Limb (tissue), 2 donors: ENCODE results near the gene GID8.

Source experiments
- DNase-seq, 2 donors: peaks; one replicate each; pipeline ENCODE4 v3.0.0-alpha.2; 2016; ENCODE audit errors: extremely low spot score in 2 of 2

The GID8 gene

GRCh38 chr20:62902926-62903615 is 34.9 kb upstream of the GID8 start:
- DNase-seq, result no peak

GRCh38 chr20:62905536-62906117 is 32.3 kb upstream of the GID8 start:
- DNase-seq, result no peak

- no peak for DNase-seq
Measured at GRCh38 chr20:62906209-62906608, 31.7 kb upstream of the GID8 start.

- DNase-seq, result no peak
Measured at GRCh38 chr20:62906647-62907375, 31.1 kb upstream of the GID8 start.

- DNase-seq, result no peak
Measured at GRCh38 chr20:62907384-62908317, 30.3 kb upstream of the GID8 start.

- DNase-seq, result no peak
Measured at GRCh38 chr20:62908971-62909791, 28.8 kb upstream of the GID8 start.

GRCh38 chr20:62910217-62910766 is 27.7 kb upstream of the GID8 start:
- no peak for DNase-seq

GRCh38 chr20:62910777-62911497 is 27.0 kb upstream of the GID8 start:
- no peak for DNase-seq

- no peak for DNase-seq
Measured at GRCh38 chr20:62911701-62912280, 26.2 kb upstream of the GID8 start.

- no peak for DNase-seq
Measured at GRCh38 chr20:62913043-62913630, 24.8 kb upstream of the GID8 start.

- no peak for DNase-seq
Measured at GRCh38 chr20:62914436-62914835, 23.5 kb upstream of the GID8 start.

- peak; percentile 52 to 62 for DNase-seq
Measured at GRCh38 chr20:62914970-62915457, 22.9 kb upstream of the GID8 start.

GRCh38 chr20:62916703-62917476 is 21.1 kb upstream of the GID8 start:
- no peak for DNase-seq

- DNase-seq, result no peak
Measured at GRCh38 chr20:62917720-62918119, 20.2 kb upstream of the GID8 start.

GRCh38 chr20:62918147-62918546 is 19.8 kb upstream of the GID8 start:
- DNase-seq, result no peak

- no peak for DNase-seq
Measured at GRCh38 chr20:62918831-62919230, 19.1 kb upstream of the GID8 start.

- no peak for DNase-seq
Measured at GRCh38 chr20:62920039-62920645, 17.8 kb upstream of the GID8 start.
